NCI-H1436 treated with DMSO at 0.1 percent for 48 hours (cell line): ENCODE data around the gene TPM4.
"Not testable (repeated sequence)": the region's sequence is repeated elsewhere in the genome, so short reads cannot be mapped to it uniquely, and the experiment has no call there.

ENCODE experiments used
- DNase-seq: peaks from one replicate; lab custom pipeline; 2025; lab: John Stamatoyannopoulos, UW

Gene TPM4

GRCh38 chr19:16073988-16074387 lies 2.3 kb upstream of the TPM4 start:
- DNase-seq, result no peak

GRCh38 chr19:16074488-16075365 lies 1.6 kb upstream of the TPM4 start:
- no peak for DNase-seq

- no peak for DNase-seq
These were observed 703 bp upstream of the TPM4 start for GRCh38 chr19:16075430-16076153.

DNA sequence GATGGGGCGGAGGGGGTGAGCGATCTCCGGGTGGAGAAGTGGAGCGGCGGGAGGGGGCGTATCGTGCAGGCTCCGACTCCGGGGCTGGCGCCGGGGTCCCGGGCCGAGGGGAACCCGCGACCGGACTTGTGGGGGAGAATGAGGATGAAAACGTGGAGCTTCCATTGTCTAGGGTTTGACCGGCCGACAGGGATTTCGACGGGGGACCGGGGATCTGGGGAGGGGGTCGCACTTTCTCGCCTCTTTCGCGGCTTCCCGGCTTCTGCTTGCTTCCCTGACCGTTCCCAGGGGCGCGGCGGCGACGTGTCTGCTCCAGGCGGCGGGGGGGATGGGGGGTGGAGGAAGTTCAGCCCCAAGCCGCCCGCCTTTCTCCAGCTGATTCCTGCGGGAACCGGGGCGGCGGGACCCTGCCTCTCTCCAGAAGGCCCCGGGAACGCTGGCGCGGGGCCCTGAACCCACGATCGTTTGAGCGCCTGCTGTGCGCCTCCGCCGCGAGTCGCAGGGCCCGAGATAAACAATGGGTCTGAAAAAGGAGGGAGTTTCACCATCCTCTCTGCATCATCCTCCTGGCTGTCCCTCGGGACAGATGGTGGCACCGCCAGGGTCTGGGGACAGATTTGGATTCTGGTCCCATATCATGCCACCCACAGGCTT lies 790 bp downstream of the TPM4 start:
- no peak for DNase-seq

DNA sequence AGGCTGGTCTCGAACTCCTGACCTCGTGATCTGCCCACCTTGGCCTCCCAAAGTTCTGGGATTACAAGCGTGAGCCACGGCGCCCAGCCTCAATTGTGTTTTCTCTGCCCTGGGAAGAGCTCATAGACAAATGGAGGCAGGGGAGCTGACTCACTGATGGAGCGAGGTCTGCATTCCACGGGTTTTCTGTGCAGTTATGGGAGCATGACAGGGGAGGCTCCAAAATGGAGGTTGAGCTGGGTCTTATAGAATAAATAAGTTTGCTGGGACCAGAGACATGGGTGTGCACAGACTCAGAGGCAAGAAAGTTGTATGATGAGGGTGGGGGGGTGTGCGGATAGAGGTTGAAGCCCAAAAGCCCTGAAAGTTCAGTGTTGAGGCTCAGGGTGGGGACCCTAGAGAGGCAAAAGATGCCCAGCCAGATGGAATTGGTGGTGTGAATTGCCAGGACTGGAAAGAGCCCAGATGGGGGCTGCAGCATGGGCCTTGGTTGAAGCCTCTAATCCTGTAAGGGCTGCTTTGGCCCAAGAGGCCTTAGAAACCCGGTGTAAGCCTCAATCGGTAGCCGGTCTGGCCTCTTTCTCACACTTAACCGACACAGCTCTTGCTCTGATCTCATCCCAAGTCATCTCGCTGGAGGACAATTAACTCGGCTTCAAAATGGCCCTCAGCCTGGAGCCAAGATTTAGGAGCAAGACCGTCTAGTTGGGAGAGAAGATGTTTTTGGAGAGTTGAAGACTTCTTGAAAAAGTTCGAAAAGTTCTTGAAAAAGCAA lies 1.9 kb downstream of the TPM4 start:
- DNase-seq, result no peak

- no peak for DNase-seq
These were observed 2.7 kb downstream of the TPM4 start for GRCh38 chr19:16078759-16079707.

DNA sequence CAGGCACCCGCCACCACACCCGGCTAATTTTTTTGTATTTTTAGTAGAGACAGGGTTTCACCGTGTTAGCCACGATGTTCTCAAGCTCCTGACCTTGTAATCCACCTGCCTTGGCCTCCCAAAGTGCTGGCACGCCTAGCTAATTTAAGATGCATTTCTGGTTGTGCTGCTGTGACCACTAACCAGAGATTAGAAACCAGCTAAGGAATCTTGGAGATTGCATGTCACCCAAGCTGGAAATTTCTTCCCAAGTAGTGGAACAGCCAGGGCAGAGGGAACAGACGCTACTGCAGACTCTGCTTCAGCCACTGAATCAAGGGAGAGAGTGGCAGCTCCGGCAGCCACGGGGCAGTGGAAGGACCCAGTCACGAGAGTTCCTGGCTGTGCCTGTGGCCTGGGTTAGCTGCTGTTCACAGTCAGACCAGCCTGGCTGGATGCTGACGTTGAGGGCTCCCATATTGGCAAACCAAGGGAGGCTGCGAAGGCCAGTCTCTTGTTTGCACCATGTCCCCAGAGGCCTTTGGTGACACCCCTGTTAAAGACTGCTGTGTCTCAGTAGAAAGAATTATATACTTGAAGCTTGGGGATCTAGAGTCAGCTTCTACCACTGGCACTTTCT lies 7.9 kb downstream of the TPM4 start:
- no peak for DNase-seq

GRCh38 chr19:16085115-16085514 lies 8.8 kb downstream of the TPM4 start:
- DNase-seq, result no peak

DNA sequence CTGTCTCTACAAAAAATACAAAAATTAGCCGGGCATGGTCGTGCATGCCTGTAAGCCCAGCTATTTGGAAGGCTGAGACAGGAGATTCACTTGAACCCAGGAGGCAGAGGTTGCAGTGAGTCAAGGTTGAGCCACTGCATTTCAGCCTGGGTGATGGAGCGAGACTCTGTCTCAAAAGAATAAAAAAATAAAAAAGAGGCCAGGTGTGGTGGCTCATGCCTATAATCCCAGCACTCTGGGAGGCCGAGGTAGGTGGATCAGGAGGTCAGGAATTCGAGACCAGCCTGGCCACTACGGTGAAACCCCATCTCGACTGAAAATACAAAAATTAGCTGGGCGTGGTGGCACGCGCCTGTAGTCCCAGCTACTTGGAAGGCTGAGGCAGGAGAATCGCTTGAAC lies 11.1 kb downstream of the TPM4 start:
- DNase-seq, result not testable (repeated sequence)

- no peak for DNase-seq
These were observed 11.6 kb downstream of the TPM4 start for GRCh38 chr19:16087940-16088339.

- DNase-seq, result no peak
These were observed 12.2 kb downstream of the TPM4 start for GRCh38 chr19:16088351-16089009.

DNA sequence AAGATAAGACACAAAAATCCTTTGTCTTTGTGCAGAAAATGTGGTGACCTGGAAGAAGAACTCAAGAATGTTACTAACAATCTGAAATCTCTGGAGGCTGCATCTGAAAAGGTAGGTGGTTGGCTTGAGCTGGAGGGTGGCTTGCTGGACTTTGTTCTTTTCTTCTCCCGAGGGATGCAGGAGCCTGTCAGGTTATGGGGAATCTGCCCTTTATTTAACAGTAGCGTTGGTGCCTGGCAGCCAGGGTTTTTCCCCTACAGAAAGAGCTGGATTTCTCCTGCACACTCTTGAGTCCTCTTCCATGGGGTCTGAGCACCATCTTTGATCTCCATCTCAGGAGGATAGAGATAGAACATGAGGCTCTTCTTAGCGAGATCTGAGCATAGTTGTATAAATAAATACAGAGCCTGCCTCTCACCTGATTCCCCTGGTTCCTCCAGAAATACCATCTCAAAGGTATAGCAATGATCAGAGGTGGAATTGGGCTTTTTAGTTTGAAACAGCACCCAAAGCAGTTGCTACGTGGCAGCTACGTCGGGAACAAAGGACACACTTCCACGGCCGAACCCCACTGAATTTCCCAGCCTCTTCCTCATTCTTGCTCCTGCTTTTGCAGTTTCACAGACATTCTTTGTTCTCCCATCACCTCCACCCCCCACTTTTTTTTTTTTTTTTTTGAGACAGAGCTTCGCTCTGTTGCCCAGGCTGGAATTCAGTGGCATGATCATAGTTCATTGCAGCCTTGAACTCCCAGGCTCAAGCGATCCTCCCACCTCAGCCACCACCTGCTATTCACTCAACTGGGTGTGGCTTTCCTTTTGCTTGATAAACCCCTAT lies 12.9 kb downstream of the TPM4 start:
- no peak for DNase-seq

DNA sequence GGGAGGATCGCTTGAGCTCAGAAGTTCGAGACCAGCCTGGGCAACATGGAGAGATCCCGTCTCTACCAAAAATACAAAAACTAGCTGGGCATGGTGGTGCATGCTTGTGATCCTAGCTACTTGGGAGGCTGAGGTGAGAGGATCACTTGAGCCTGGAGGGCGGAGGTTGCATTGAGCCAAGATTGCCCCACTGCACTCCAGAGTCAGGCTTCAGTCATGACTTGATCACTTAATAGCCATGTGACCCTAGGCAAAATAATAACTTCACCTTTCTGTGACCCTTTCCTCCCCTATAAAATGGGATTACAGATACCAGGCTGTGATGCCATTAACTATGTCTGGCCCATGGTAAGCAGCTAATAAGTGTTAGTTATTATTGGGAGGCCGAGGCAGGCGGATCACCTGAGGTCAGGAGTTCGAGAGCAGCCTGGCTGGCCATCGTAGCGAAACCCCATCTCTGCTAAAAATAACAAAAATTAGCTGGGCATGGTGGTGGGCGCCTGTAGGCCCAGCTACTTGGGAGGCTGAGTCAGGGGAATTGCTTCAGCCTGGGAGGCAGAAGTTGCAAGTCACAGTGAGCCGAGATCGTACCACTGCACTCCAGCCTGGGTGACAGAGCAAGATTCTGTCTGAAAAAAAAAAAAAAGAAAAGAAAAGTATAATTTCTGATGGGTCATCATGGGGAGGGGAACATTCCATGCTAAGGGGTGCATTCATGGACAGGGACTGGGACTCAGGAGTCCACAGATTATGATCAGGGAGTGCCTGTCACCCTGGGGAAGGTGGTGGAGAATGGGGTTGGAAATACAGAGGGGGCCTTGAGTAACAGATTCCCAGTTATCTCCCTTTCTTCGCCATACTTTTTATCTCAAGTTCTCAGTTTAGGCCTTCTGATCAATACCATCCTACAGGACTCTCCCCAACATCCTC lies 15.5 kb downstream of the TPM4 start:
- DNase-seq, result no peak

GRCh38 chr19:16094360-16095070 lies 18.2 kb downstream of the TPM4 start:
- DNase-seq, result no peak

GRCh38 chr19:16095071-16095571 lies 18.8 kb downstream of the TPM4 start:
- no peak for DNase-seq

DNA sequence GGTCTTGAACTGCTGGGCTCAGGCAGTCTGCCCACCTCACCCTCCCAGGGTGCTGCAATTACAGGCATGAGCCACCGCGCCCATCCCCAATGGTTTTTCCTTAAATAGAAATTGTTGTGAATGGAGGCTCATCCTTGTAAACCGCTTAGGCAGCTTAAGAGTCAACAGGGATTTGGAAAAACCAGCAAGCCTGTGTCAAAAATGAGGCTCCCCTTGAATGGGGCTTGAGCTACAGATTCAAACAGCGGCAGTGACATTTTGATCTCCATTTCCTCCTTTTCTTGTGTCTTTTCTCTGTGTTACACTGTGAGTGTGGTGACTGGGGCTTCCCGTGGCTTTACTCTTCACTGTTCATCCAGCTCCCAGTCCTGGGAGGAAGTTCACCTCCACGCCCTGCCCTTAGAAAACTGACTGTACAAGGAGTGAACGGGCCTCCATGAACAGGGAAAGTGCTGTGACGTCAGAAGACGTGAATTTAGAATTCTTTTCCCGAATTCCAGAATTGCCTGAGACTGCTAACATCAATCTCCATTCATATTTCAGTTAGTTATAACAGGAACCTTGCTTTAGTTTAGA lies 20.1 kb downstream of the TPM4 start:
- DNase-seq, result no peak

DNA sequence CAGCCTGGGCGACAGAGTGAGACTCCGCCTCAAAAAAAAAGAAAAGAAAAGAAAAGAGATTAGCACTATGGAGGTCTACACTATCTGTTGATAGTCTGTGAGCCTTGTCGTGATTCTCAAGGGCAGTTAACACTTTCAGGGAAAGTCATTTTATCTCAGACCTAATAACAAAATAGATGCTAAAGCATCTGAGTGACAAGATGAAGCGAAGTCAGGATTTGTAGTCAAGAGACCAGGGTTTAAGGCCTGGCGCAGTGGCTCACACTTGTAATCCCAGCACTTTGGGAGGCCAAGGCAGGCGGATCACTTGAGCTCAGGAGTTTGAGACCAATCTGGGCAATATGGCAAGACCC lies 22.1 kb downstream of the TPM4 start:
- DNase-seq, result no peak
